ENCODE measurements around the gene MFAP4. TPM values are rescaled to one million over a fixed set of nuclear protein-coding genes. Genes with fewer than 3 reads are reported as not detected.

The MFAP4 gene
- total RNA-seq, 1 experiment from 2014 or later = 0.39 TPM

- H3K4me1 ChIP-seq (replicated peaks) = peaks cover 19% of the 10 kb centered on the region
- DNase-seq (ENCODE audit: low read depth in 1 of 2, low spot score in 2 of 2) = no peak
- H3K9me3 ChIP-seq (replicated peaks) = no peaks in the 10 kb centered on the region
- no peak overlapping the region for H3K4me3 ChIP-seq
- no peaks in the 10 kb centered on the region for H3K27me3 ChIP-seq (replicated peaks)
- H3K36me3 ChIP-seq = peaks cover 63% of the 10 kb centered on the region
- no peak overlapping the region for H3K27ac ChIP-seq
Measured at GRCh38 chr17:19384723-19385391, 2.1 kb downstream of the MFAP4 start.

- H3K27me3 ChIP-seq (replicated peaks) = no peaks in the 10 kb centered on the region
- peaks cover 73% of the 10 kb centered on the region for H3K36me3 ChIP-seq
- no peak overlapping the region for H3K4me3 ChIP-seq
- H3K4me1 ChIP-seq (replicated peaks) = peaks cover 28% of the 10 kb centered on the region
- no peak overlapping the region for H3K27ac ChIP-seq
- DNase-seq (ENCODE audit: low read depth in 1 of 2, low spot score in 2 of 2) = no peak
- no peaks in the 10 kb centered on the region for H3K9me3 ChIP-seq (replicated peaks)
Measured at GRCh38 chr17:19383681-19384470, 3.1 kb downstream of the MFAP4 start.

DNA sequence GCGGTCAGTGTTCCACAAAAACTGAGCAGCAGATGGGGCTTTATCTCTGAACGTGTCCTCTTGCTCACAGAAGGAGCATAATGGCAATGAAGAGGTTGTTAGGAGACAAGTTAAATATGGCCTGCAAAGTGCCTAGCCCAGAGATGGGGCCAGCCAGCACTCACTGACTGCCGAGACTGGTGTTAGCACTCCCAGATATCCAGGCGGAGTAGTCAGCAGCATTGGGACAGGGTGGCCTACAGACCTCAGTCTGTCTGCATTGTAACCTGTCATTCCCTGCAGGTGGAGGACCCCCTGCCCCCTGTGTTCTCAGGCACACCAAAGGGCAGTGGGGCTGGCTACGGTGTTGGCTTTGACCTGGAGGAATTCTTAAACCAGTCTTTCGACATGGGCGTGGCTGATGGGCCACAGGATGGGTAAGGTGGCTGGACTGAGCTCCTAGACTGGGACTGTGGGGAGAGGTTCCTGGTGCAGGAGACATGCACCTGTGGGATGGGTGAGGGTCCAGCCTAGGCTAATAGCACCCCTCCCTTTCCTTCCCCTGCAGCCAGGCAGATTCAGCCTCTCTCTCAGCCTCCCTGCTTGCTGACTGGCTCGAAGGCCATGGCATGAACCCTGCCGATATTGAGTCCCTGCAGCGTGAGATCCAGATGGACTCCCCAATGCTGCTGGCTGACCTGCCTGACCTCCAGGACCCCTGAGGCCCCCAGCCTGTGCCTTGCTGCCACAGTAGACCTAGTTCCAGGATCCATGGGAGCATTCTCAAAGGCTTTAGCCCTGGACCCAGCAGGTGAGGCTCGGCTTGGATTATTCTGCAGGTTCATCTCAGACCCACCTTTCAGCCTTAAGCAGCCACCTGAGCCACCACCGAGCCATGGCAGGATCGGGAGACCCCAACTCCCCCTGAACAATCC lies 4.2 kb downstream of the MFAP4 start:
- H3K36me3 ChIP-seq = peaks cover 75% of the 10 kb centered on the region

DNA sequence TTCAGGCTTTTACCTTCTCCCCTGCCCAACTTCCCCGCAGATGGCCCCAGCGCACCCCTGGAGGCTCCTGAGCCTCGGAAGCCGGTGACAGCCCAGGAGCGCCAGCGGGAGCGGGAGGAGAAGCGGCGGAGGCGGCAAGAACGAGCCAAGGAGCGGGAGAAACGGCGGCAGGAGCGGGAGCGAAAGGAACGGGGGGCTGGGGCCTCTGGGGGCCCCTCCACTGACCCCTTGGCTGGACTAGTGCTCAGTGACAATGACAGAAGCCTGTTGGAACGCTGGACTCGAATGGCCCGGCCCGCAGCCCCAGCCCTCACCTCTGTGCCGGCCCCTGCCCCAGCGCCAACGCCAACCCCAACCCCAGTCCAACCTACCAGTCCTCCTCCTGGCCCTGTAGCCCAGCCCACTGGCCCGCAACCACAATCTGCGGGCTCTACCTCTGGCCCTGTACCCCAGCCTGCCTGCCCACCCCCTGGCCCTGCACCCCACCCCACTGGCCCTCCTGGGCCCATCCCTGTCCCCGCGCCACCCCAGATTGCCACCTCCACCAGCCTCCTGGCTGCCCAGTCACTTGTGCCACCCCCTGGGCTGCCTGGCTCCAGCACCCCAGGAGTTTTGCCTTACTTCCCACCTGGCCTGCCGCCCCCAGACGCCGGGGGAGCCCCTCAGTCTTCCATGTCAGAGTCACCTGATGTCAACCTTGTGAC lies 5.1 kb downstream of the MFAP4 start:
- Histone ChIP-seq H3K27me3 (replicated peaks) (no peaks in the 10 kb centered on the region), H3K27ac (no peak overlapping the region), H3K9me3 (replicated peaks) (no peaks in the 10 kb centered on the region), H3K36me3 (peaks cover 75% of the 10 kb centered on the region), H3K4me1 (replicated peaks) (peaks cover 19% of the 10 kb centered on the region), H3K4me3 (no peak overlapping the region)
- no peak for DNase-seq (ENCODE audit: low read depth in 1 of 2, low spot score in 2 of 2)

More for the DNA sequence above, 4.2 kb downstream of the MFAP4 start:
- no peak for DNase-seq (ENCODE audit: low read depth in 1 of 2, low spot score in 2 of 2)
- no peaks in the 10 kb centered on the region for H3K9me3 ChIP-seq (replicated peaks)
- no peak overlapping the region for H3K4me3 ChIP-seq
- H3K27ac ChIP-seq = no peak overlapping the region
- H3K4me1 ChIP-seq (replicated peaks) = peaks cover 25% of the 10 kb centered on the region
- H3K27me3 ChIP-seq (replicated peaks) = no peaks in the 10 kb centered on the region

DNA sequence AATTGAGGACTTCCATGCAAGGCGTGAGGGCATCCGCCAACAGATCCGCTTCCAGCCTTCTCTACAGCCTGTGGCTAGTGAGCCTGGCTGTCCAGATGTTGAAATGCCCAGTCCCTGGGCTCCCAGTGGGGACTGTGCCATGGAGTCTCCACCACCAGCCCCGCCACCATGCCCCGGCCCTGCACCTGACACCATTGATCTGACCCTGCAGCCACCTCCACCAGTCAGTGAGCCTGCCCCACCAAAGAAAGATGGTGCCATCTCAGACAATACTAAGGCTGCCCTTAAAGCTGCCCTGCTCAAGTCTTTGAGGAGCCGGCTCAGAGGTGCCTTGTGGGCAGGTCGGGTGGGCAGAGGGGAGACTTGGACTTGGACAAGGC lies 5.6 kb downstream of the MFAP4 start:
- Histone ChIP-seq H3K36me3 (peaks cover 74% of the 10 kb centered on the region), H3K27ac (no peak overlapping the region), H3K27me3 (replicated peaks) (no peaks in the 10 kb centered on the region), H3K4me3 (no peak overlapping the region), H3K9me3 (replicated peaks) (no peaks in the 10 kb centered on the region), H3K4me1 (replicated peaks) (peaks cover 14% of the 10 kb centered on the region)
- DNase-seq (ENCODE audit: low read depth in 1 of 2, low spot score in 2 of 2) = no peak

DNA sequence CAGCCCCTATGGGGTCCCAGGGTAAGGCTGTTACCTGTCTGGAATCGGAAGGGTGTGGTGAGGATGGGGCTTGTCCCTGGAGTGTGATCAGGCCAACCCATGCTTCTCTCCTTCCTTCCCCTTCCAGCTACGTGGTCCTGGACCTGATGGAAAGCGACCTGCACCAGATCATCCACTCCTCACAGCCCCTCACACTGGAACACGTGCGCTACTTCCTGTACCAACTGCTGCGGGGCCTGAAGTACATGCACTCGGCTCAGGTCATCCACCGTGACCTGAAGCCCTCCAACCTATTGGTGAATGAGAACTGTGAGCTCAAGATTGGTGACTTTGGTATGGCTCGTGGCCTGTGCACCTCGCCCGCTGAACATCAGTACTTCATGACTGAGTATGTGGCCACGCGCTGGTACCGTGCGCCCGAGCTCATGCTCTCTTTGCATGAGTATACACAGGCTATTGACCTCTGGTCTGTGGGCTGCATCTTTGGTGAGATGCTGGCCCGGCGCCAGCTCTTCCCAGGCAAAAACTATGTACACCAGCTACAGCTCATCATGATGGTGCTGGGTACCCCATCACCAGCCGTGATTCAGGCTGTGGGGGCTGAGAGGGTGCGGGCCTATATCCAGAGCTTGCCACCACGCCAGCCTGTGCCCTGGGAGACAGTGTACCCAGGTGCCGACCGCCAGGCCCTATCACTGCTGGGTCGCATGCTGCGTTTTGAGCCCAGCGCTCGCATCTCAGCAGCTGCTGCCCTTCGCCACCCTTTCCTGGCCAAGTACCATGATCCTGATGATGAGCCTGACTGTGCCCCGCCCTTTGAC lies 6.3 kb downstream of the MFAP4 start:
- peaks cover 70% of the 10 kb centered on the region for H3K36me3 ChIP-seq
- DNase-seq (ENCODE audit: low read depth in 1 of 2, low spot score in 2 of 2) = no peak
- H3K9me3 ChIP-seq (replicated peaks) = no peaks in the 10 kb centered on the region
- H3K27me3 ChIP-seq (replicated peaks) = no peaks in the 10 kb centered on the region
- H3K4me3 ChIP-seq = no peak overlapping the region
- H3K4me1 ChIP-seq (replicated peaks) = peaks cover 9% of the 10 kb centered on the region
- H3K27ac ChIP-seq = no peak overlapping the region

DNA sequence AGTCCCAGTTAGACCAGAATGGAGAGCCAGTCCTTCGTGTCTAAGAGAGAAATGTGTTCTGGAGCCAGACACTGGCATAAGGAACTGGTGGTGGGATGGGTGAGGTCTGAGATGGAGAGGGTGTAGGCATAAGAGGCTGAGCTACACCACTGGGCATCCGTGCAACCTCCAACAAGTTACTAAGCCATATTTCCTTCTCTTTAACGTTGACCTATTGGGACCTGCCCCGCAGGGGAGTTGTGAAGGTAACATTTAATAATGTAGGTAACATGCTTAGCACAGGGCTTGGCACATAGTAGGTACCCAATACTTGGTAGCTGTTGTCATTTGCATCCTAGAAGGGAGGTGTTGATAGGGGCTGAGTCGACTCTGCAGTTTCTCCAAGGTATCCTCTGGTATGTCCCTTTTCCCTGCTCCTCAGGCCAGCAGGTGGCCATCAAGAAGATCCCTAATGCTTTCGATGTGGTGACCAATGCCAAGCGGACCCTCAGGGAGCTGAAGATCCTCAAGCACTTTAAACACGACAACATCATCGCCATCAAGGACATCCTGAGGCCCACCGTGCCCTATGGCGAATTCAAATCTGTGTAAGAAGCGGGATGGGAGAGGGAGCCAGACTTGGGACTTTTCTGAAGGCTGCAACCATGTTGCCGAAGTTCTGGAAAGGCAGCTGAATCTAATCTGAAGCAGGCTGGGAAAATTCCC lies 7.5 kb downstream of the MFAP4 start:
- peak overlapping the region; percentile 61 for H3K4me3 ChIP-seq
- no peak overlapping the region for H3K27ac ChIP-seq
- DNase-seq (ENCODE audit: low read depth in 1 of 2, low spot score in 2 of 2) = peak in 1 of 2 experiments; percentile 22
- peaks cover 9% of the 10 kb centered on the region for H3K4me1 ChIP-seq (replicated peaks)
- no peaks in the 10 kb centered on the region for H3K9me3 ChIP-seq (replicated peaks)
- H3K27me3 ChIP-seq (replicated peaks) = no peaks in the 10 kb centered on the region
- peaks cover 59% of the 10 kb centered on the region for H3K36me3 ChIP-seq

DNA sequence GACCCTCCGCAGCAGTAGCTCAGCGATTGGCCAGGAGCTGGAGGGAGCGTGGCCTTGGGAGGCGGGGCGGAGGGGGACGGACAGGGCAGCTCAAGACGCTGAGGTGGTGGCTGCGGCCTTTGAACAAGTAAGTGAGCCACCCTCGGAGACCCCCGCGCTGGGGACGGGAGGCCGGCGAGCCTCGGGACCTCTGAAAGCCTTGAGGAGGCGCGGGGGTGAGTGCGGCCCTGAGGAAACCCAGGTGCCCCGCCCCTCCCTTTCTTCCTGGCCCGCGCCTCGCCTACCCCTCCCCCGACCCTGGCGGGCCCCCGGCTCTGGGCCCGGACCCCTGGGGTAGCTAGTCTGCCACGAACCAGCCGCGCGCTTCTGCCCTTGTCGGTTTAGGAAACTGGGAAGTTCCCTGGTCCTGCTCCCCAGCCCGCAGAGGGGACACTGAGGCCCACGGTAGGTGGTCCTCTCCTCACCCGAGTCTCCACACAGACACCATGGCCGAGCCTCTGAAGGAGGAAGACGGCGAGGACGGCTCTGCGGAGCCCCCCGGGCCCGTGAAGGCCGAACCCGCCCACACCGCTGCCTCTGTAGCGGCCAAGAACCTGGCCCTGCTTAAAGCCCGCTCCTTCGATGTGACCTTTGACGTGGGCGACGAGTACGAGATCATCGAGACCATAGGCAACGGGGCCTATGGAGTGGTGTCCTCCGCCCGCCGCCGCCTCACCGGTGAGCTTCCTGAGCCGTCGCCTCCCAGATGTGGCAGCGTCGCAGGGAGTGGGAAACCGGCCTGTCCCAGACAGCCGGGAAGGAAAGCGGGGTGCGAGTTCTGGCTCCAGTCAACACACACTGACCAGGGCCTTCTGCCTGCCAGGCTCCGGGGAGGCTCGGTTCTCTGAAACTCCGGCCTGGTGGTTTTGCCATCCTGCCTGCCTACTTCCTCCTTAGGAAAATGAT lies 8.3 kb downstream of the MFAP4 start, which contains the start of gene MAPK7:
Gene MAPK7, plus strand, starts transcription at position 83 of the 945 bp plus-strand sequence. Its CDS starts 403 bp downstream, at position 486.
- H3K9me3 ChIP-seq (replicated peaks) = no peaks in the 10 kb centered on the region
- peaks cover 9% of the 10 kb centered on the region for H3K4me1 ChIP-seq (replicated peaks)
- no peaks in the 10 kb centered on the region for H3K27me3 ChIP-seq (replicated peaks)
- peaks cover 50% of the 10 kb centered on the region for H3K36me3 ChIP-seq
- H3K27ac ChIP-seq = peak within 1 kb of the TSS; percentile 80
- H3K4me3 ChIP-seq = peak within 1 kb of the TSS; percentile 61
- DNase-seq (ENCODE audit: low read depth in 1 of 2, low spot score in 2 of 2) = no peak

DNA sequence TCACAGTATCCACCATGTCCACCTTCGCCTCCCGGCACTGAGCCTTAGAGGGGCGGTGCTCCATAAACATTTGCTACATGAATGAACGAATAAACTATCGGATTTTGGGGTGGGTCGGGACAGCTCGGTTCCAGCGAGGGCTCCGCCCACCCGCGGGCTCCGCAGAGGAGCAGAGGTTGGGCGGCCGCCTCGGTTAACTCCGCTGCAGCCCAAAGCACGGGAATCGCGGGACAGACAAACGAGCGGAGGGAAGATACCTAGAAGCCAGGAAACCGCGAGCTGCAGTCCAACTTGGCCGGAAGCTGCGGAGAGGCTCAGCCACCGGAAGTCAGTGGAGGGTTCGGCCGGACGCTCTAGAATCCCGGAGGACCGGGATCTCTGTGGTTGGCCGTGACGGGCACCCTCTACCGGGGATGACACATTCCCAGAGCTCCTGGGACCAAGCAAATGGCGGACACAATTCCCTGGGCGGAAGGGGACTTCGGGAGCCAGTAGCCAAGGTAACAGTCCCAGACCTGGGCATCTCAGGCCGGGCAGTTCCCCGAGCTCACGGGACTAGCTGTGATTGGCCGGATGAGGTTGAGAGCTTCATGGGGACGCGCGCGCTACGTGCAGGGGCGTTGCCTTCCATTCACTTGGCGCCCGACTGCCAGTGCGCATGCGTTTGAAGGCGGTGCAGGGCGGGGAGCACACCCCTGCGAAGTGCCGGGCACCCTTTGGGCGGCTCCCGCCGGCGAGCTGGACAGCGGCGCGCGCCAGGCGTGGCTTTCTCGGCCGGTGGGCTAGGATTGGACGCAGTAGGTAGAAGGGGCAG lies 9.2 kb downstream of the MFAP4 start:
- Histone ChIP-seq H3K27me3 (replicated peaks) (no peaks in the 10 kb centered on the region), H3K27ac (peak overlapping the region; percentile 80), H3K4me3 (peak overlapping the region; percentile 61), H3K9me3 (replicated peaks) (no peaks in the 10 kb centered on the region), H3K4me1 (replicated peaks) (peaks cover 9% of the 10 kb centered on the region), H3K36me3 (peaks cover 42% of the 10 kb centered on the region)
- DNase-seq (ENCODE audit: low read depth in 1 of 2, low spot score in 2 of 2) = peak; percentile 98 to 99

- Histone ChIP-seq H3K36me3 (peaks cover 32% of the 10 kb centered on the region), H3K4me1 (replicated peaks) (peaks cover 9% of the 10 kb centered on the region), H3K27me3 (replicated peaks) (no peaks in the 10 kb centered on the region), H3K4me3 (peak overlapping the region; percentile 61), H3K27ac (no peak overlapping the region), H3K9me3 (replicated peaks) (no peaks in the 10 kb centered on the region)
- no peak for DNase-seq (ENCODE audit: low read depth in 1 of 2, low spot score in 2 of 2)
Measured at GRCh38 chr17:19376811-19377210, 10.2 kb downstream of the MFAP4 start.

DNA sequence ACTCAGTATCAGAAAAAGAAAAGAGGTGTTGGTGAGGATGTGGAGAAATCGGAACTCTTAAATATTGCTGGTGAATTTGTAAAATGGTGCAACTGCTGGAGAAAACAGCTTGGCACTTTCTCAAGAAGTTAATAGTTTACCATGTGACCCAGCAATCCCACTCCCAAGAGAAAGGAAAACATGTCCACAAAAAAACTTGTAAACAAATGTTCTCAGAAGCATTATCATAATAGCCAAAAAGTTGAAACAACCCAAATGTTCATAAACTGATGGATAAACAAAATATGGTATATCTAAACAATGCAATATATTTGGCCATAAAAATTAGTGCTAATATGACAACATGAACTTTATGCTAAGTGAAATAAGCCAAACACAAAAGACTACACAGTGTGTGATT lies 11.3 kb downstream of the MFAP4 start:
- H3K27ac ChIP-seq = no peak overlapping the region
- peaks cover 21% of the 10 kb centered on the region for H3K36me3 ChIP-seq
- H3K27me3 ChIP-seq (replicated peaks) = no peaks in the 10 kb centered on the region
- H3K4me3 ChIP-seq = no peak overlapping the region
- no peak for DNase-seq (ENCODE audit: low read depth in 1 of 2, low spot score in 2 of 2)
- H3K4me1 ChIP-seq (replicated peaks) = peaks cover 9% of the 10 kb centered on the region
- no peaks in the 10 kb centered on the region for H3K9me3 ChIP-seq (replicated peaks)

All from SJSA1 (cell line).